GM19468 (cell line): ENCODE results near the gene PHLPP1.
A peak's percentile ranks its signal among the peaks of the same experiment; 100 is the strongest.

ENCODE experiments used
- ATAC-seq: cut with Tn5 transposase; IDR thresholded peaks from one replicate; pipeline ENCODE4 v1.9.1; 2021; ENCODE audit warnings: mild to moderate bottlenecking, moderate library complexity, moderate number of reproducible peaks; ENCODE audit not compliant: unreplicated experiment; ENCODE audit errors: extremely low read depth

The PHLPP1 gene

GRCh38 chr18:62839874-62840713 is 124.8 kb downstream of the PHLPP1 start:
- no peak for ATAC-seq

DNA sequence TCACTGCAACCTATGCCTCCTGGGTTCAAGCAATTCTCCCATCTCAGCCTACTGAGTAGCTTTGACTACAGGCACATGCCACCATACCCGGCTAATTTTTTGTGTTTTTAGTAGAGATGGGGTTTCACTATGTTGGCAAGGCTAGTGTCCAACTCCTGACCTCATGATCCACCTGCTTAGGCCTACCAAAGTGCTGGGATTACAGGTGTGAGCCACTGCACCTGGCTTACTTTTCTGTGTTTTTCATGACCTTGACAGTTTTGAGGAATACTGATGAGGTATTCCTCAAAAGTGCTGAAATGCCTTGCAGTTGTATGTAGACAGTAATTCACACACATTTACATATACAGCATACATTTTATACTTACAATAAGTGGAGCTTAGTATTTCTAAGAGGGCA is 126.1 kb downstream of the PHLPP1 start:
- no peak for ATAC-seq

- no peak for ATAC-seq
Observed at GRCh38 chr18:62842898-62843297, 127.6 kb downstream of the PHLPP1 start.

DNA sequence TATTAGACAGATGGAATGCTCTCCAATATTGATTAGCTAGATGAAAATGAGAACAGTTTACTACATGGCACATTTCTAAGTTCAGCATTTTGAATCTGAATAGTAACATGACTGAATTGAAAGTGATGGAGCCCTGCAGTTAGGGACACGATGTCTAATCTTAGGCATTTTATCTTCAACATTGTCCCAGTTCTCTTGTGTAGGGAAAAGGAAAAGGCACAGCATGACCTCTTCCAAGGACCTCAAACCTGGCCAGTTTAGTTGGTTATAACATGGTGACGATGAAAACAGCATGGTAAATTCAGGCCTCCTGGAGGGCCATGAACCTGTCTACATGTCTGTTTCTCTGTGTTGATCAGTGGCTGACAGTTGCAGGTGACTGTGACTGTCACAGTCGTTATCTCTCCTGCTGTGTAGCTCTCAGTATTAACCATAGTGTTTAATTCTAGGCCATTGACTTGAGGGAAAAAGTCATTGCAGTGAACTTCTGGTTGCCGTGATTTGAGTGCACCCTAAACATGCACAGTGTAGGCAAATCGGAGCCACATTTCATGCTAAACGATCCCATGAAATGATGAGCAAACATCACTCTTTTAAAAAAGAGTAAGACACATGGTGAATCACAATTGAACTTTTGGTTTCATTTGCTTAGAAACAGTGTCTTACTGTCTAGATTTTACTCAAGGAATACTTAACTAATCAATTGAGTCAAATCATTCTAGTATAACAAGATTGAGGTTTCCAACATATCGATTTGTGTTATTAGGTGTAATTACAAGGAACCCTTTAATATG is 129.7 kb downstream of the PHLPP1 start:
- peak; percentile 73 for ATAC-seq

- ATAC-seq, result no peak
Observed at GRCh38 chr18:62846313-62846712, 131.0 kb downstream of the PHLPP1 start.

GRCh38 chr18:62847081-62847480 is 131.7 kb downstream of the PHLPP1 start:
- no peak for ATAC-seq

GRCh38 chr18:62848946-62849345 is 133.6 kb downstream of the PHLPP1 start:
- no peak for ATAC-seq

GRCh38 chr18:62850619-62851306 is 135.4 kb downstream of the PHLPP1 start:
- ATAC-seq, result no peak

DNA sequence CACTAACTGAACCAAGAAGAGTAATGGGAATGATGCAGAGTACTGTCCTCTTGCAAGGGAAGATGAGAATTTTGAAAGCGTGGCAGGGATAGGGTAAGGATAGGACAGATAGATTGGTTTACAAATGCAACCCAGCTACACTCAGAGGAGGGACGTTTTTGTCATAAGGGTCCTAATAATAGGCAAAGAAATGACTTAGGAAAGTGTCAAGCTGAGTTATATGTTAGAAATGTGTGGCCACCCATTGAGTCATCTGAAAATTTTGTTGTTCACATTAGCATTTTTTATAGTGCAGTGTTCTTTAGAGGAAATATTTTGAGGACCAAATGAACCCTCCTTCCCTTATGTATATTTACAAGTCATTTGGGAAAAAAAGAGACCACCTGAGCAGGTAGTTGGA is 137.5 kb downstream of the PHLPP1 start:
- no peak for ATAC-seq

GRCh38 chr18:62856294-62856693 is 141.0 kb downstream of the PHLPP1 start:
- no peak for ATAC-seq

DNA sequence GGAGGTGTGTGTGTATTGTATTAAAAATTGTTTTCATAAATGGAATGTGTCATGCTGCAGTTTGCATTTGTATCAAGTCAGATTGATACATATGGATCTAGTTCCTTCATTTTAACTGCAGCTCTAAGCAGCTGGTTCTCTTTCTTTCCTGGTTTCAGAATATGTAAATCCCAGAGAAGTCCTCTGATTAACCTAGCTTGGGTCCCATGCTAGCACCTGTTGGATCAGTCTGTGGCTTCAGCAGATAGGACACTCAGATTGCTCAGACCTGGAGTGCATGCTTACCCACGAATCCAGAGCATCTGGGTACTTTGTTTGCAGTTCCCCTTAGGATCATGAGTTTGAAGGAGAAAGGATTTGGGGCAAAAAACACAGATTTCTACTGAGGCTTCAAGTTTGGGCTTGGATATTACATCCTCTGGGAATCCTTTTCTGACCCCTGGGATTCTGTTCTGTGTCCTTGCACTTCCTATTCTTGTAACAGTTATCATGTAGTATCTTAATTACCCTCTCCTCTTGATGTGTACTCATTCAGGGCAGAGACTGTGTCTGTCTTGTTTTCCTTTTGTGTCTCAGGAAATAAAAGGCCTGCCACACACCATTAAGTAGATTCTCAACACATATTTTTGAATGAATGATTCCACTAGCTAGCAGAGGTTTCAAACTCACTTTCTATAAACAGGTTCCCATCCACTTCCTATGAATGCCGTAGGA is 142.1 kb downstream of the PHLPP1 start:
- no peak for ATAC-seq

- no peak for ATAC-seq
Observed at GRCh38 chr18:62860062-62860461, 144.7 kb downstream of the PHLPP1 start.

GRCh38 chr18:62862466-62862865 is 147.1 kb downstream of the PHLPP1 start:
- ATAC-seq, result no peak

DNA sequence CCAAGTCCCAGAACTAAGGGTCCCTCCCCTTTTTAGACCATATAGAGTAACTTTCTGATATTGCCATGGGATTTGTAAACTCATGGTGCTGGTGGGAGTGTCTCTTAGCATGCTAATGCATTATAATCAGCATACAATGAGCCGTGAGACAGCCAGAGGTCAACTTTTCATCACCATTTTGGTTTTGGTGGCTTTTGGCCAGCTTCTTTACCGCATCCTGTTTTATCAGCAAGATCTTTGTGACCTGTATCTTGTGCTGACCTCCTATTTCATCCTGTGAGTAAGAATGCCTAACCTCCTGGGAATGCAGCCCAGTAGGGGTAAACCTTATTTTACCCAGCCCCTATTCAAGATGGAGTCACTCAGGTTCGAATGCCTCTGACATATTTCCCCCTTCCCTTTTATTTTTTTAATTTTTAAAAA is 148.2 kb downstream of the PHLPP1 start:
- no peak for ATAC-seq

DNA sequence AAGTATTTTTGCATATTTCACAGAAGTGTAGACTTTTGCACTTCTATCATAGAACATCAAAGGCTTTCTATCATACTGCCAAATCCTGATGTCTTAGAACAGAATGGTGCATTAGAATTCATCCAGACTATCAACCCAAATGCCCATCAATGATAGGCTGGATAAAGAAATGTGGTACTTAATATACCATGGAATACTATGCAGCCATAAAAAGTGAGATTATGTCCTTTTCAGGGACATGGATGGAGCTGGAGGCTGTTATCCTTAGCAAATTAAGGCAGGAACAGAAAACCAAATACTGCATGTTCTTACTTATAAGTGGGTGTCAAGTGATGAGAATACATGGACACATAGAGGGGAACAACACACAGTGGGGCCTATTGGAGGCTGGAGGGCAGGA is 150.2 kb downstream of the PHLPP1 start:
- ATAC-seq, result no peak

GRCh38 chr18:62867534-62867933 is 152.2 kb downstream of the PHLPP1 start:
- ATAC-seq, result no peak

DNA sequence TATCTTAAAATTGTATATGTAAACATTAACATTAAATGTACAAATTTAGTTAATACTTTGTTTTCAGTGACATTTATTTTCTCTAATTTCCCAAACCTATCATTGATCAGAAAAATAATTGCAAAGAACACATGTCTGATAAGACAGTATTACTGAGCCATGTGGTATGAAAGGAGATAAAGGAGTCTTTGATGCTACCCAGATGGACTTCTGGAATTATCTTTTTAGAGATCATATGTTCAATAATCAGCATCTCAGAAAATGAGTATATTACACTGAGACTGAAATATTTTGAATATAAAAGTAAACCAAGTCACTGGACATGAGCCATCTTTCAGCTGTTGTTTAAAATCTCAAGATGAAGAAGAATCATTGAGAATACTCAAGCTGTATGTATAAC is 153.3 kb downstream of the PHLPP1 start:
- no peak for ATAC-seq

DNA sequence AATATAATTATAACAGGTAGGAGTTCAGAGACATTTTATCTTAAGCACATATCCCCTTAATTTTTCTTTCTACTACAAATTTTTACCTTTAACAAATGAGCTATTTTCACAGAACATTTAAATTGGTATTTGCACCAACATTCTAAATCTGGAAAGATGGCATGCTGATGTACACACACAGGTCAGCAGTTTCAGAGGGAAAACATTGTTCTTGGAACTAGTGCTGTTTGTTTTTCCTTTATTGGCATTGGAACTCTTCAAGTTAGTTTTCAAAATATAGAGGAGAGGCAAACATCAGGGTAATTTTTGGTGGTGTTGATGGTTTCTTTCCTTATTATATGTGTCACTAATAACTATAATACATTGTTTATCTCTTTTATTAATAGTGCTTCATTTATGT is 155.3 kb downstream of the PHLPP1 start:
- ATAC-seq, result no peak

DNA sequence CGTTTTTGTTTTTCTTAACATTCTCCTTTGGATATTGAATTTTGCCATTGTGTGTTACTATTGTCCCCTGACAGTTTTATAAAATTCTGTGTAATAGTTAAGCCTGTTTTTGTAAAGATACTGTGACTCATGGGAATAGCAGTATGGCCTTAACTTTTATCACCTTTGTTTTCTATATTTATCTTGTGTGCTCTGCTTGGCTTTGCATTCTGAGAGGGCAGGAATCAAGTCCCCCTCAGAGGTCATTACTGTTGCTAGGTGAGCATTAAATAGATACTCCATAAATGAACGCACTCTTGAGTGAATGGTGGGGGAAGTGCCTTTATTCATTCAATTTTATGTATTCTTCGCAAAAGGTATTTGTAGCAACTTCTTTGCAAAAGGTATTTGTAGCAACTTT is 160.0 kb downstream of the PHLPP1 start:
- no peak for ATAC-seq

DNA sequence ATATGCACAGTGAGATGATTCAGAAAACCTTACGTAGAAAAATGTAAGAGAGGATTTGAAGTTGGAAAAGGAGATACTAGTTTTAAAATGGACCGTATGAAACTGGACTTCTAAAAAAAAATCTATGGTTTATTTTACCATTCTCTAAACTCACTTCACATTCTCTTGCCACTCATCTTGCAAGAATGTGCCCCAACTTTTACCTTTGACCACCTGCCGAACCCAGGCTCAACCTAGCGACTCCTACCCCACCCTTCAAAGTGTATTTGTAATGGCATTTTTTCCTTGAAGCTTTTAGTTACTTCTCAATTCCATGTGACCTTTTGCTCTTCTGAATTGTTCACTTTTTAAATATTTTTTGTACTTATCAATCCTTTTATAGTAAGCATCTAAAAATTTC is 160.8 kb downstream of the PHLPP1 start:
- ATAC-seq, result no peak
